ENCODE results near the gene ERFE. TPM values are rescaled to one million over a fixed set of nuclear protein-coding genes. Genes with fewer than 3 reads are reported as not detected.

Gene ERFE
- total and polyA plus RNA-seq, 5 experiments from 2014 or later = not detected

GRCh38 chr2:238158018-238158508 is 707 bp upstream of the ERFE start:
- ATAC-seq (no peak), DNase-seq (peak in 1 of 10 donors; percentile 43)
- Mint-ChIP-seq H3K27me3 (peaks cover 3 to 25% (median 10%) of the 10 kb centered on the region in 5 donors), H3K9me3 (no peaks in the 10 kb centered on the region), H3K4me3 (peak overlapping the region in 7 of 10 donors; percentile 15 to 60 (median 22)), H3K27ac (no peak overlapping the region), H3K4me1 (peaks cover 7 to 16% (median 16%) of the 10 kb centered on the region in 4 donors), H3K36me3 (no peaks in the 10 kb centered on the region)
- POLR2A ChIA-PET = no interaction called here

GRCh38 chr2:238159071-238159539 is 335 bp downstream of the ERFE start:
- Mint-ChIP-seq H3K4me1 (peaks cover 7 to 16% (median 16%) of the 10 kb centered on the region in 4 donors), H3K9me3 (no peaks in the 10 kb centered on the region), H3K27ac (peak overlapping the region in 1 of 10 donors; percentile 7), H3K27me3 (peaks cover 3 to 25% (median 10%) of the 10 kb centered on the region in 5 donors), H3K4me3 (peak overlapping the region; percentile 51 to 85 (median 74)), H3K36me3 (no peaks in the 10 kb centered on the region)
- ATAC-seq (peak; percentile 66 to 69), DNase-seq (peak in 3 of 10 donors; percentile 24 to 60 (median 26))
- POLR2A ChIA-PET = no interaction called here

GRCh38 chr2:238159661-238160205 is 963 bp downstream of the ERFE start:
- peaks cover 3 to 30% (median 14%) of the 10 kb centered on the region in 5 donors for H3K27me3 Mint-ChIP-seq
- H3K9me3 Mint-ChIP-seq = no peaks in the 10 kb centered on the region
- H3K4me1 Mint-ChIP-seq = peaks cover 7 to 18% (median 16%) of the 10 kb centered on the region in 4 donors
- no peak for ATAC-seq
- DNase-seq = peak in 1 of 10 donors; percentile 61
- H3K27ac Mint-ChIP-seq = peak overlapping the region in 3 of 10 donors; percentile 7 to 78 (median 32)
- peak overlapping the region; percentile 51 to 85 (median 74) for H3K4me3 Mint-ChIP-seq
- POLR2A ChIA-PET = no interaction called here
- H3K36me3 Mint-ChIP-seq = no peaks in the 10 kb centered on the region

GRCh38 chr2:238160206-238161129 is 1.7 kb downstream of the ERFE start:
- Mint-ChIP-seq H3K9me3 (no peaks in the 10 kb centered on the region), H3K36me3 (peaks cover 0 to under 1% (median 0%) of the 10 kb centered on the region in 3 donors), H3K4me3 (peak overlapping the region in 5 of 10 donors; percentile 14 to 76 (median 50)), H3K4me1 (peaks cover 7 to 23% (median 18%) of the 10 kb centered on the region in 4 donors), H3K27me3 (peaks cover 5 to 37% (median 20%) of the 10 kb centered on the region in 5 donors), H3K27ac (peak overlapping the region in 1 of 10 donors; percentile 78)
- ATAC-seq (peak in 1 of 2 donors; percentile 47), DNase-seq (peak in 3 of 10 donors; percentile 12 to 63 (median 21))
- POLR2A ChIA-PET = no interaction called here

- Mint-ChIP-seq H3K27ac (no peak overlapping the region), H3K4me3 (peak overlapping the region in 1 of 10 donors; percentile 12), H3K36me3 (peaks cover 0 to 2% (median 0%) of the 10 kb centered on the region in 3 donors), H3K4me1 (peaks cover 7 to 23% (median 18%) of the 10 kb centered on the region in 4 donors), H3K27me3 (peaks cover 5 to 37% (median 20%) of the 10 kb centered on the region in 5 donors), H3K9me3 (no peaks in the 10 kb centered on the region)
- POLR2A ChIA-PET = no interaction called here
- DNase-seq (peak in 1 of 10 donors; percentile 30), ATAC-seq (no peak)
These were observed 2.7 kb downstream of the ERFE start for GRCh38 chr2:238161291-238162051.

GRCh38 chr2:238162251-238162845 is 3.6 kb downstream of the ERFE start:
- POLR2A ChIA-PET = no interaction called here
- DNase-seq = peak in 1 of 10 donors; percentile 61
- no peak for ATAC-seq
- peaks cover 0 to 2% (median 0%) of the 10 kb centered on the region in 3 donors for H3K36me3 Mint-ChIP-seq
- H3K9me3 Mint-ChIP-seq = no peaks in the 10 kb centered on the region
- H3K27me3 Mint-ChIP-seq = peaks cover 5 to 37% (median 19%) of the 10 kb centered on the region in 5 donors
- H3K4me1 Mint-ChIP-seq = peaks cover 7 to 23% (median 18%) of the 10 kb centered on the region in 4 donors
- H3K27ac Mint-ChIP-seq = no peak overlapping the region
- no peak overlapping the region for H3K4me3 Mint-ChIP-seq

GRCh38 chr2:238162846-238163441 is 4.2 kb downstream of the ERFE start:
- Mint-ChIP-seq H3K4me1 (peaks cover 7 to 23% (median 18%) of the 10 kb centered on the region in 4 donors), H3K27ac (no peak overlapping the region), H3K9me3 (no peaks in the 10 kb centered on the region), H3K36me3 (peaks cover 0 to 7% (median 0%) of the 10 kb centered on the region in 3 donors), H3K4me3 (no peak overlapping the region), H3K27me3 (peaks cover 5 to 37% (median 17%) of the 10 kb centered on the region in 5 donors)
- POLR2A ChIA-PET = no interaction called here
- ATAC-seq (no peak), DNase-seq (no peak)

GRCh38 chr2:238163481-238164198 is 4.9 kb downstream of the ERFE start:
- ATAC-seq = no peak

GRCh38 chr2:238164906-238165287 is 6.1 kb downstream of the ERFE start:
- ATAC-seq (no peak), DNase-seq (no peak)
- POLR2A ChIA-PET = interaction anchor here (0.5 kb wide), 1 partner anchor 81 kb away, joined by 4 read pairs; no protein-coding TSS in a partner anchor
- Mint-ChIP-seq H3K36me3 (peaks cover 0 to 22% (median 0%) of the 10 kb centered on the region in 3 donors), H3K4me3 (peak overlapping the region in 3 of 10 donors; percentile 29 to 43 (median 36)), H3K27ac (peak overlapping the region in 3 of 10 donors; percentile 22 to 53 (median 24)), H3K9me3 (no peaks in the 10 kb centered on the region), H3K27me3 (peaks cover 2 to 30% (median 13%) of the 10 kb centered on the region in 5 donors), H3K4me1 (peaks cover 3 to 21% (median 10%) of the 10 kb centered on the region in 4 donors)

More at GRCh38 chr2:238163481-238164198, 4.9 kb downstream of the ERFE start:
- Mint-ChIP-seq H3K9me3 (no peaks in the 10 kb centered on the region), H3K4me3 (no peak overlapping the region), H3K27me3 (peaks cover 5 to 37% (median 17%) of the 10 kb centered on the region in 5 donors), H3K4me1 (peaks cover 7 to 26% (median 17%) of the 10 kb centered on the region in 4 donors), H3K27ac (no peak overlapping the region), H3K36me3 (peaks cover 0 to 10% (median 0%) of the 10 kb centered on the region in 3 donors)
- DNase-seq = no peak
- POLR2A ChIA-PET = no interaction called here

- DNase-seq (no peak), ATAC-seq (no peak)
- H3K4me3 Mint-ChIP-seq = no peak overlapping the region
- no peaks in the 10 kb centered on the region for H3K9me3 Mint-ChIP-seq
- H3K36me3 Mint-ChIP-seq = peaks cover 0 to 27% (median 0%) of the 10 kb centered on the region in 3 donors
- peaks cover 3 to 21% (median 6%) of the 10 kb centered on the region in 4 donors for H3K4me1 Mint-ChIP-seq
- H3K27me3 Mint-ChIP-seq = peaks cover 2 to 25% (median 12%) of the 10 kb centered on the region in 5 donors
- POLR2A ChIA-PET = no interaction called here
- H3K27ac Mint-ChIP-seq = peak overlapping the region in 3 of 10 donors; percentile 11 to 53 (median 22)
These were observed 6.6 kb downstream of the ERFE start for GRCh38 chr2:238165288-238165921.

Measured in naive thymus-derived CD8-positive, alpha-beta T cell (primary cell).